Endothelial cell of umbilical vein (primary cell): ENCODE measurements around the gene DAB2IP. TPM values are rescaled to one million over a fixed set of nuclear protein-coding genes. Genes with fewer than 3 reads are reported as not detected.

Experiments used
- BruUV-seq: library from RNA; stranded (reverse); fragments of 400-500 nt; replicated peaks from 2 replicates; lab custom pipeline; 2021; lab: Mats Ljungman, UMichigan
- CTCF ChIA-PET: fragments of 300-600, 350-600 bp; sonication (Branson Sonifier 250); formaldehyde crosslinking; loops from one replicate; lab custom pipeline; 2021; ENCODE audit warnings: antibody characterized with exemption, inconsistent platforms; lab: Charles Lee
- POLR2A ChIA-PET: fragments of 300-600, 350-600 bp; sonication (Branson Sonifier 250); formaldehyde crosslinking; loops from one replicate; lab custom pipeline; 2021; ENCODE audit warnings: antibody characterized with exemption, inconsistent platforms; lab: Charles Lee
- DNase-seq: peaks from one replicate; pipeline ENCODE4 v3.0.0-alpha.2; 2011; ENCODE audit warnings: low read depth, low spot score
- FAIRE-seq: peaks from 2 replicates; lab custom pipeline; 2011; peaks lifted over from hg19 to GRCh38; lab: Jason Lieb, UNC
- H2AFZ ChIP-seq: 2 replicates; pipeline ENCODE4 v1.6.0; 2012; ENCODE audit warnings: low read depth, low read length, control low read depth, inconsistent platforms
- H3K27ac ChIP-seq: 2 replicates; pipeline ENCODE4 v1.5.1; 2011; ENCODE audit warnings: low read depth, mild to moderate bottlenecking, control low read depth, low read length, moderate library complexity; ENCODE audit not compliant: insufficient read depth
- H3K27me3 ChIP-seq, 2 experiments: 2 replicates each; pipeline versions ENCODE4 v1.6.0 to v1.6.1; 2011; ENCODE audit warnings: low read length in 2 of 2, mixed read lengths in 1 of 2; ENCODE audit not compliant: control insufficient read depth in 2 of 2, insufficient read depth in 2 of 2
- H3K36me3 ChIP-seq, 2 experiments: 2 replicates in 1 of 2; 3 replicates in 1 of 2; pipeline ENCODE4 v1.5.1; 2011; ENCODE audit warnings: low read length in 2 of 2, mild to moderate bottlenecking in 1 of 2, moderate library complexity in 1 of 2; ENCODE audit not compliant: control insufficient read depth in 2 of 2, insufficient read depth in 2 of 2; ENCODE audit errors: extremely low read depth in 1 of 2
- H3K4me1 ChIP-seq: 3 replicates; pipeline ENCODE4 v1.5.1; 2011; ENCODE audit warnings: mild to moderate bottlenecking, low read length; ENCODE audit not compliant: control insufficient read depth, insufficient read depth; ENCODE audit errors: extremely low read depth
- H3K4me2 ChIP-seq: 2 replicates; pipeline ENCODE4 v1.6.1; 2011; ENCODE audit warnings: low read length, control low read depth, mixed read lengths; ENCODE audit not compliant: insufficient read depth
- H3K4me3 ChIP-seq, 3 experiments: fragments of 200-600 bp in 1 of 3; sonication (generic), shearing (Covaris generic) in 1 of 3; replicated peaks in 1 of 3; 2 replicates each; pipeline ENCODE4 v1.5.1; 2011 to 2016; ENCODE audit warnings: control low read depth in 3 of 3, low read length in 3 of 3, mild to moderate bottlenecking in 2 of 3, inconsistent platforms in 1 of 3, low read depth in 1 of 3, moderate library complexity in 1 of 3; ENCODE audit not compliant: insufficient read depth in 1 of 3
- H3K79me2 ChIP-seq: 2 replicates; pipeline ENCODE4 v1.6.0; 2012; ENCODE audit warnings: low read length, inconsistent platforms; ENCODE audit not compliant: control insufficient read depth, insufficient read depth
- H3K9ac ChIP-seq: replicated peaks from 2 replicates; pipeline ENCODE3; 2011; ENCODE audit warnings: low read length, control low read depth; ENCODE audit not compliant: insufficient read depth; ENCODE audit errors: extremely low read depth
- H3K9me1 ChIP-seq: replicated peaks from 3 replicates; pipeline ENCODE4 v1.6.0; 2011; ENCODE audit warnings: mild to moderate bottlenecking, low read length; ENCODE audit not compliant: control insufficient read depth, insufficient read depth; ENCODE audit errors: extremely low read depth
- H3K9me3 ChIP-seq: replicated peaks from 2 replicates; pipeline ENCODE4 v1.5.1; 2012; ENCODE audit warnings: low read length, inconsistent platforms; ENCODE audit not compliant: control insufficient read depth, insufficient read depth
- H4K20me1 ChIP-seq: replicated peaks from 2 replicates; pipeline ENCODE3; 2011; ENCODE audit warnings: mild to moderate bottlenecking, low read length; ENCODE audit not compliant: control insufficient read depth, insufficient read depth; ENCODE audit errors: extremely low read depth
- CTCF ChIP-seq, 2 donors: IDR thresholded peaks; 1 replicate in 1 of 2; 2 replicates in 1 of 2; pipeline ENCODE4 v1.5.1; 2011; ENCODE audit warnings: low read length in 2 of 2, mild to moderate bottlenecking in 2 of 2, moderate library complexity in 2 of 2, control low read depth in 1 of 2, inconsistent platforms in 1 of 2, low read depth in 1 of 2; ENCODE audit not compliant: insufficient read depth in 1 of 2; ENCODE audit errors: extremely low read depth in 1 of 2
- EZH2 ChIP-seq: IDR thresholded peaks from 2 replicates; pipeline ENCODE4 v1.6.1; 2012; ENCODE audit warnings: borderline replicate concordance, low read depth, mild to moderate bottlenecking, moderate library complexity, low read length, inconsistent platforms; ENCODE audit not compliant: severe bottlenecking
- FOS ChIP-seq: IDR thresholded peaks from 2 replicates; pipeline ENCODE4 v1.6.1; 2011; ENCODE audit warnings: mild to moderate bottlenecking, low read length, moderate library complexity, borderline replicate concordance; ENCODE audit not compliant: insufficient read depth
- GATA2 ChIP-seq: IDR thresholded peaks from 2 replicates; pipeline ENCODE4 v1.7.0; 2011; ENCODE audit warnings: low read depth, mild to moderate bottlenecking, moderate library complexity, mixed read lengths, low read length; ENCODE audit not compliant: insufficient read length, insufficient read depth
- JUN ChIP-seq: IDR thresholded peaks from 2 replicates; pipeline ENCODE4 v1.6.1; 2011; ENCODE audit warnings: borderline replicate concordance, low read depth; ENCODE audit not compliant: insufficient read length, insufficient read depth
- MYC ChIP-seq: IDR thresholded peaks from one replicate; pipeline ENCODE4 v1.6.1; 2011; ENCODE audit warnings: mild to moderate bottlenecking, low read depth, low read length
- POLR2A ChIP-seq: IDR thresholded peaks from 2 replicates; pipeline ENCODE4 v1.6.1; 2012; ENCODE audit warnings: low read depth, mild to moderate bottlenecking, control low read depth, low read length
- POLR2AphosphoS5 ChIP-seq: IDR thresholded peaks from 2 replicates; pipeline ENCODE4 v1.6.1; 2012; ENCODE audit warnings: low read depth, mild to moderate bottlenecking, control low read depth, low read length, moderate library complexity; ENCODE audit not compliant: insufficient read depth
- dilution Hi-C: fragments of 300-500 bp; cut with MboI; formaldehyde crosslinking; loops from one replicate; pipeline ENCODE4 v1.15.0; 2019; ENCODE audit warnings: low sequenced_read_pairs; ENCODE audit not compliant: extremely low pct_ligation_motif_present
- intact Hi-C: fragments of 100-400 bp; cut with micrococcal nuclease; formaldehyde crosslinking; loops from one replicate; pipeline ENCODE4 v1.10.0; 2022
- polyA plus RNA-seq, 4 experiments: library from polyadenylated mRNA; depleted of rRNA in 3 of 4; stranded (reverse) in 3 of 4; unstranded in 1 of 4; fragments of >200 nt; gene quantifications; 2 replicates each; pipeline versions ENCODE4 v1.2.1 to v1.2.3, GENCODE V29; 2011 to 2012; ENCODE audit warnings: missing spikeins in 1 of 4
- total RNA-seq: library from RNA; stranded (reverse); gene quantifications from 2 replicates; pipeline ENCODE4 v1.2.3, GENCODE V29; 2021
- TF ChIP-seq, protein P1 (sequence below): IDR thresholded peaks from 2 replicates; pipeline ENCODE4 v1.6.1; 2011; ENCODE audit not compliant: insufficient read depth, insufficient read length

The DAB2IP gene
- total and polyA plus RNA-seq, 2 donors (not counting 3 experiments of a cell fraction or from before 2014, with no cell fraction given), result 29.2 to 53.6 TPM

GRCh38 chr9:121682926-121683515 is 31.6 kb downstream of the DAB2IP start:
- intact Hi-C loops, result no loop called here
- ChIA-PET POLR2A (no interaction called here), CTCF (interaction anchor here (1.1 to 7.8 kb wide), 18 partner anchors 9 to 412 kb away, joined by 3 to 143 read pairs (median 10); partner anchors contain the start of gene DAB2IP)
- H3K9ac ChIP-seq, result no peak overlapping the region
- H3K27ac ChIP-seq, result no peak overlapping the region
- no peaks in the 10 kb centered on the region for H4K20me1 ChIP-seq
- H3K4me1 ChIP-seq, result no peaks in the 10 kb centered on the region
- H3K79me2 ChIP-seq, result no peaks in the 10 kb centered on the region
- no peak overlapping the region for H3K4me2 ChIP-seq
- no peak for FAIRE-seq
- no peaks in the 10 kb centered on the region for H3K9me1 ChIP-seq
- H3K36me3 ChIP-seq, result peaks cover 0 to 15% of the 10 kb centered on the region in 2 experiments
- no peak overlapping the region for H3K4me3 ChIP-seq
- no peak overlapping the region for H2AFZ ChIP-seq
- no TSS peak for BruUV-seq
- no peaks in the 10 kb centered on the region for H3K9me3 ChIP-seq
- dilution Hi-C loops, result no loop called here
- DNase-seq, result no peak
- H3K27me3 ChIP-seq, result no peaks in the 10 kb centered on the region
- TF ChIP-seq GATA2, result no peak
- TF ChIP-seq CTCF (IDR thresholded peaks at IDR 0.05; ENCODE audit: extremely low read depth in 1 of 2, insufficient read depth in 1 of 2, low read depth in 1 of 2, low read length in 2 of 2), result no peak
- no peak for TF ChIP-seq JUN
- TF ChIP-seq POLR2AphosphoS5, result no peak
- TF ChIP-seq POLR2A, result no peak
- TF ChIP-seq MYC, result no peak
- TF ChIP-seq, protein P1, sequence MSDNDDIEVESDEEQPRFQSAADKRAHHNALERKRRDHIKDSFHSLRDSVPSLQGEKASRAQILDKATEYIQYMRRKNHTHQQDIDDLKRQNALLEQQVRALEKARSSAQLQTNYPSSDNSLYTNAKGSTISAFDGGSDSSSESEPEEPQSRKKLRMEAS, result no peak
- TF ChIP-seq FOS, result no peak
- TF ChIP-seq EZH2, result no peak
